LNCaP clone FGC (cell line): ENCODE data around the gene PAPOLA.

Experiments
- DNase-seq: peaks from one replicate; pipeline ENCODE4 v3.0.0-alpha.2; 2011; ENCODE audit warnings: low read depth
- H3K4me3 ChIP-seq: 2 replicates; pipeline ENCODE4 v1.5.1; 2011; ENCODE audit warnings: mild to moderate bottlenecking, low read depth, low read length, control low read depth
- CTCF ChIP-seq: IDR thresholded peaks from 2 replicates; pipeline ENCODE4 v1.5.1; 2012; ENCODE audit warnings: mild to moderate bottlenecking; ENCODE audit not compliant: control insufficient read depth, insufficient read depth; ENCODE audit errors: extremely low read depth

PAPOLA gene

GRCh38 chr14:96616161-96616721 lies 114.1 kb downstream of the PAPOLA start:
- H3K4me3 ChIP-seq = no peak overlapping the region
- no peak for TF ChIP-seq CTCF
- DNase-seq = no peak
